Lung (tissue), 12 donors: ENCODE results near the gene MED12L. TPM values are rescaled to one million over a fixed set of nuclear protein-coding genes. Genes with fewer than 3 reads are reported as not detected.

Experiments used
- ATAC-seq: fragments of 200-7000 bp; cut with Tn5 transposase; one replicate; pipeline ENCODE4 v1.9.1; 2020; ENCODE audit warnings: moderate number of reproducible peaks; ENCODE audit not compliant: insufficient read depth, low FRiP score
- DNase-seq, 3 donors: peaks; one replicate each; pipeline ENCODE4 v3.0.0-alpha.2; 2013 to 2017
- H3K27ac ChIP-seq, 2 donors: one replicate each; pipeline ENCODE4 v1.5.1; 2013; ENCODE audit warnings: mild to moderate bottlenecking in 2 of 2, moderate library complexity in 2 of 2, control low read depth in 1 of 2, inconsistent platforms in 1 of 2, low read depth in 1 of 2, low read length in 1 of 2
- H3K27me3 ChIP-seq, 3 donors: one replicate each; pipeline ENCODE4 v1.5.1; 2013; ENCODE audit warnings: low read length in 2 of 3; ENCODE audit not compliant: control insufficient read depth in 3 of 3, insufficient read depth in 3 of 3
- H3K36me3 ChIP-seq, 4 donors: one replicate each; pipeline ENCODE4 v1.5.1; 2013; ENCODE audit warnings: low read length in 4 of 4, mild to moderate bottlenecking in 1 of 4, moderate library complexity in 1 of 4; ENCODE audit not compliant: control insufficient read depth in 4 of 4, insufficient read depth in 4 of 4
- H3K4me1 ChIP-seq, 5 donors: one replicate each; pipeline ENCODE4 v1.5.1; 2013; ENCODE audit warnings: low read length in 5 of 5, mild to moderate bottlenecking in 2 of 5, moderate library complexity in 1 of 5; ENCODE audit not compliant: control insufficient read depth in 5 of 5, insufficient read depth in 5 of 5
- H3K4me3 ChIP-seq: one replicate; pipeline ENCODE4 v1.5.1; 2013; ENCODE audit warnings: mild to moderate bottlenecking, control low read depth, moderate library complexity
- H3K9ac ChIP-seq, 2 donors: one replicate each; pipeline ENCODE4 v1.5.1; 2013; ENCODE audit warnings: low read length in 2 of 2, control low read depth in 1 of 2; ENCODE audit not compliant: insufficient read depth in 1 of 2
- H3K9me3 ChIP-seq, 4 donors: one replicate each; pipeline ENCODE4 v1.5.1; 2013; ENCODE audit warnings: low read length in 3 of 4, mild to moderate bottlenecking in 1 of 4, moderate library complexity in 1 of 4; ENCODE audit not compliant: control insufficient read depth in 4 of 4, insufficient read depth in 3 of 4
- CTCF ChIP-seq: IDR thresholded peaks from 2 replicates; pipeline ENCODE4 v1.5.1; 2012; ENCODE audit warnings: mild to moderate bottlenecking; ENCODE audit errors: control extremely low read depth, extremely low read depth
- WGBS, 2 donors: extraction: QIAGEN DNeasy Blood & Tissue Kit; methylation state at CpG; one replicate each; pipeline ENCODE4 v1.1.7; 2013; 5-methylcytosine and 5-hydroxymethylcytosine counted together
- polyA plus RNA-seq, 2 donors: library from polyadenylated mRNA; stranded (reverse); fragments of 200-250 nt; gene quantifications; one replicate each; pipeline ENCODE4 v1.2.1, GENCODE V29; 2013
- total RNA-seq, 2 donors: library from RNA; depleted of rRNA in 1 of 2; stranded (reverse); fragments of >200 nt in 1 of 2; gene quantifications; one replicate each; pipeline ENCODE4 v1.2.1, GENCODE V29; 2014 to 2021
- donor health status: control.
- donor health status: control.
- donor health status: Bipolar disorder and iron deficiency.
- donor health status: healthy.
- donor health status: DM: yes; HTN: yes; CAD: no.

The MED12L gene
- total and polyA plus RNA-seq, 4 donors = 0.02 to 0.82 (median 0.30) TPM

GRCh38 chr3:151452841-151453240 is 367.4 kb downstream of the MED12L start:
- DNase-seq (peak in 2 of 3 donors; percentile 52 to 67), ATAC-seq (no peak)

GRCh38 chr3:151456065-151456464 is 370.6 kb downstream of the MED12L start:
- TF ChIP-seq CTCF = no peak
- Histone ChIP-seq H3K9ac (no peak overlapping the region), H3K27me3 (no peaks in the 10 kb centered on the region), H3K9me3 (no peaks in the 10 kb centered on the region), H3K4me3 (no peak overlapping the region), H3K36me3 (peaks cover 0 to 19% (median 11%) of the 10 kb centered on the region in 4 donors), H3K4me1 (peaks cover 0 to 31% (median 6%) of the 10 kb centered on the region in 5 donors), H3K27ac (no peak overlapping the region)
- no peak for DNase-seq
- WGBS, 2 donors = 94 to 95% methylated on average over 3 of the region's 3 CpGs
- ATAC-seq = no peak

More at GRCh38 chr3:151452841-151453240, 367.4 kb downstream of the MED12L start:
- no peak overlapping the region for H3K4me3 ChIP-seq
- peaks cover 0 to 46% (median 21%) of the 10 kb centered on the region in 4 donors for H3K36me3 ChIP-seq
- TF ChIP-seq CTCF = no peak
- H3K9me3 ChIP-seq = peaks cover 0 to 6% (median 3%) of the 10 kb centered on the region in 4 donors
- H3K9ac ChIP-seq = no peak overlapping the region
- no peak overlapping the region for H3K27ac ChIP-seq
- H3K4me1 ChIP-seq = peaks cover 0 to 9% (median 2%) of the 10 kb centered on the region in 5 donors
- 38 to 61% methylated on average over 2 of the region's 2 CpGs for WGBS, 2 donors
- no peaks in the 10 kb centered on the region for H3K27me3 ChIP-seq

GRCh38 chr3:151459358-151459757 is 373.9 kb downstream of the MED12L start:
- Histone ChIP-seq H3K9ac (peak overlapping the region in 1 of 2 donors; percentile 82), H3K27me3 (no peaks in the 10 kb centered on the region), H3K9me3 (no peaks in the 10 kb centered on the region), H3K36me3 (peaks cover 0 to 13% (median 5%) of the 10 kb centered on the region in 4 donors), H3K4me1 (peaks cover 0 to 22% (median 3%) of the 10 kb centered on the region in 5 donors), H3K27ac (no peak overlapping the region), H3K4me3 (peak overlapping the region; percentile 15)
- 43 to 72% methylated on average over 3 of the region's 3 CpGs for WGBS, 2 donors
- no peak for TF ChIP-seq CTCF
- no peak for ATAC-seq
- peak in 2 of 3 donors; percentile 53 to 59 for DNase-seq

GRCh38 chr3:151460228-151460627 is 374.8 kb downstream of the MED12L start:
- H3K9me3 ChIP-seq = no peaks in the 10 kb centered on the region
- TF ChIP-seq CTCF = no peak
- peaks cover 0 to 22% (median 3%) of the 10 kb centered on the region in 5 donors for H3K4me1 ChIP-seq
- no peak overlapping the region for H3K27ac ChIP-seq
- peak overlapping the region in 1 of 2 donors; percentile 82 for H3K9ac ChIP-seq
- no peaks in the 10 kb centered on the region for H3K27me3 ChIP-seq
- peaks cover 0 to 13% (median 5%) of the 10 kb centered on the region in 4 donors for H3K36me3 ChIP-seq
- DNase-seq = peak in 2 of 3 donors; percentile 51 to 53
- 35 to 72% methylated on average over 2 of the region's 2 CpGs for WGBS, 2 donors
- H3K4me3 ChIP-seq = no peak overlapping the region
- no peak for ATAC-seq
